Uterus (tissue), 2 donors: Measurements from ENCODE around the gene ULK4.

Experiments used
- POLR2A ChIP-seq, 2 donors: fragments of 450-650 bp; IDR thresholded peaks; one replicate each; pipeline ENCODE4 v1.6.1; 2016; ENCODE audit warnings: antibody characterized with exemption in 2 of 2, mild to moderate bottlenecking in 1 of 2, moderate library complexity in 1 of 2
- TF ChIP-seq, protein P1 (sequence below), 4 experiments: fragments of 200-600 bp in 2 of 4; fragments of 450-650 bp in 2 of 4; sonication (generic) in 2 of 4; IDR thresholded peaks; one replicate each; pipeline ENCODE4 v1.5.1; 2016 to 2019; ENCODE audit warnings: antibody characterized with exemption in 4 of 4, mild to moderate bottlenecking in 2 of 4, moderate library complexity in 1 of 4

- TF ChIP-seq, protein P1, sequence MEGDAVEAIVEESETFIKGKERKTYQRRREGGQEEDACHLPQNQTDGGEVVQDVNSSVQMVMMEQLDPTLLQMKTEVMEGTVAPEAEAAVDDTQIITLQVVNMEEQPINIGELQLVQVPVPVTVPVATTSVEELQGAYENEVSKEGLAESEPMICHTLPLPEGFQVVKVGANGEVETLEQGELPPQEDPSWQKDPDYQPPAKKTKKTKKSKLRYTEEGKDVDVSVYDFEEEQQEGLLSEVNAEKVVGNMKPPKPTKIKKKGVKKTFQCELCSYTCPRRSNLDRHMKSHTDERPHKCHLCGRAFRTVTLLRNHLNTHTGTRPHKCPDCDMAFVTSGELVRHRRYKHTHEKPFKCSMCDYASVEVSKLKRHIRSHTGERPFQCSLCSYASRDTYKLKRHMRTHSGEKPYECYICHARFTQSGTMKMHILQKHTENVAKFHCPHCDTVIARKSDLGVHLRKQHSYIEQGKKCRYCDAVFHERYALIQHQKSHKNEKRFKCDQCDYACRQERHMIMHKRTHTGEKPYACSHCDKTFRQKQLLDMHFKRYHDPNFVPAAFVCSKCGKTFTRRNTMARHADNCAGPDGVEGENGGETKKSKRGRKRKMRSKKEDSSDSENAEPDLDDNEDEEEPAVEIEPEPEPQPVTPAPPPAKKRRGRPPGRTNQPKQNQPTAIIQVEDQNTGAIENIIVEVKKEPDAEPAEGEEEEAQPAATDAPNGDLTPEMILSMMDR (IDR thresholded peaks at IDR 0.05) = no peak
- TF ChIP-seq POLR2A (IDR thresholded peaks at IDR 0.05) = no peak
These were observed 696.8 kb downstream of the ULK4 start for GRCh38 chr3:41265011-41265545.
